AG08395 (cell line): ENCODE results near the gene SDHAF1.

ENCODE experiments used
- DNase-seq: peaks from one replicate; pipeline ENCODE4 v3.0.0; 2012; ENCODE audit warnings: mixed read lengths, low spot score

Gene SDHAF1

DNA sequence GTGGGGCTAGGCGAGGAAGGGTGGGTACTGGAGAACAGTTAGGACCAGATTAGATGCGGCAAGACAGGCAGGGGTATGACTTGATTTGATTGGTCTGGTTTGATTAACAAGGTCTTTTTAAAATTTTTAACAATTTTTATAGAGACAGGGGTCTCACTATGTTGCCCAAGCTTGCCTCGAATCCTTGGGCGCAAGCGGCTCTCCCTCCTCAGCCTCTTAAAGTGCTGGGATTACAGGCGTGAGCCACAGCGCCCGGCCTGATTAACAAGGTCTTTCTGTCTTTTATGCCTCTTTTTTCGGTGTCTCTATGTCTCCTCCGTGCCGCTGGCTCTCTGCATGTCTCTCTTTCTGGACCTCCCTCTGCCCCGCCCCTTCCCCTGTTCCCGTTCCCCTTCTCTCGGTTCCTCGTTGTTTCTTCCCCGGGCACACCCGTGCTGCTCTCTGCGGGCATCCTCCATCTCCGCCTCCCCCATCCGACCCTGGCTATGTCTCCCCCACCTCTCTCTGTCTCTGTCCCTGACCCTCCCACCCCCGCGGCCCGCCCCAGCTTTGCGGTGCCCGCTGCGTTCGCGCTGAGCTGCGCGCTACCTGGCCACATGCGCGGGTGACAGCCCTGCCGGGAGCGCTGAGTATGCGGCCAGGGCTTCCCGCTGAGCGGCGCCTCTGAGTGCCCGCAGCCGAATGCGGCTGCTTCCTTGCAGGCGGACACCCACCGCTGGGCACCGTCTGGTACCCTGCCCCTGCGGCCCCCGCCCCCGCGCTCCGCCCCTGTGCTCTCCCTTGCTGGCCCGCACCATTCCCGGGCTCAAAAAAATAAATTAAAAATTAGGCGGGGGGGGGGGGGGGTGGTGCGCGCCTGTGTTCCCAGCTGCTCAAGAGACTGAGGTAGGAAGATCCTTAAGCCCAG, 8.1 kb upstream of the SDHAF1 start:
- DNase-seq: no peak

DNA sequence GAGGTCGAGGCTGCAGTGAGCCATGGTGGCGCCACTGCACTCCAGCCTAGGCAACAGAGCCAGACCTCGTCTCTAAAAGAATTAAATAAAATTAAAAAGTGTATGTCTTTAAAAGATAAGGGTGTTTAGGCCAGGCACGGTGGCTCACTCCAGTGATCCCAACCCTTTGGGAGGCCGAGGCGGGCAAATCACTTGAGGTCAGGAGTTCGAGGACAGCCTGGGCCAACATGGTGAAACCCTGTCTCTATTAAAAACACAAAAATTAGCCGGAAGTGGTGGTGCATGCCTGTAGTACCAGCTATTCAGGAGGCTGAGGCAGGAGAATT, 7.5 kb upstream of the SDHAF1 start:
- no peak for DNase-seq

DNA sequence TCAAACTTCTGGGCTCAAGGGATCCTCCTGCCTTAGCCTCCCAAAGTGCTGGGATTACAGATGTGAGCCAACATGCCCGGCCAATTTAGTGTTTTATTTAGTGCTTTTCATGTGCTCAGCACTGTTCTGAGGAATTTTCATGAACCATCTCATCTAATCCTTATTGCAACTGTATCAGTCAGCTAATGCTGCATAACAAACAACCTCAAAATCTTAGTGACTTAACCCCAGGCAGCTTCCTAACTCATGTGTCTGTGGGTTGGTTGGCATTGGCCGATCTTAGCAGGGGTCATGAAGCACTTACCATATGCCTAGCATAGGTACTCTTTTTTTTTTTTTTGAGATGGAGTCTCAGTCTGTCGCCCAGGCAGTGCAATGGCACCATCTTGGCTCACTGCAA, 6.2 kb upstream of the SDHAF1 start:
- DNase-seq: no peak

DNA sequence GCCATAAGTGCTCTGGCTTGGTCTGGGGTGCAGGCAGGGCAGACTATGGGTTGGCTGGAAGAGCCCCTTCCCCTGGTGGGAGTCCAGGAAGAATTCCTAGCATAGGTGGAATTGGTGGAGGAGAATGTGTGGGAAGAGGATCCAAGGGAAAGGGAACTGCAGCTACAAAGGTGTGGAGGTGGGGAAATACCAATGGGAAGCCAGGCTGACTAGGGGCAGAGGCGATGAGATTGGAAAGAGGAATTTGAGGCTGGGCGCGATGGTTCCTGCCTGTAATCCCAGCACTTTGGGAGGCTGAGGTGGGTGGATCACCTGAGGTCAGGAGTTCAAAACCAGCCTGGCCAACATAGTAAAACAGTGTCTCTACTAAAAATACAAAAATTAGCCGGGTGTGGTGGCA, 4.8 kb upstream of the SDHAF1 start:
- no peak for DNase-seq

DNA sequence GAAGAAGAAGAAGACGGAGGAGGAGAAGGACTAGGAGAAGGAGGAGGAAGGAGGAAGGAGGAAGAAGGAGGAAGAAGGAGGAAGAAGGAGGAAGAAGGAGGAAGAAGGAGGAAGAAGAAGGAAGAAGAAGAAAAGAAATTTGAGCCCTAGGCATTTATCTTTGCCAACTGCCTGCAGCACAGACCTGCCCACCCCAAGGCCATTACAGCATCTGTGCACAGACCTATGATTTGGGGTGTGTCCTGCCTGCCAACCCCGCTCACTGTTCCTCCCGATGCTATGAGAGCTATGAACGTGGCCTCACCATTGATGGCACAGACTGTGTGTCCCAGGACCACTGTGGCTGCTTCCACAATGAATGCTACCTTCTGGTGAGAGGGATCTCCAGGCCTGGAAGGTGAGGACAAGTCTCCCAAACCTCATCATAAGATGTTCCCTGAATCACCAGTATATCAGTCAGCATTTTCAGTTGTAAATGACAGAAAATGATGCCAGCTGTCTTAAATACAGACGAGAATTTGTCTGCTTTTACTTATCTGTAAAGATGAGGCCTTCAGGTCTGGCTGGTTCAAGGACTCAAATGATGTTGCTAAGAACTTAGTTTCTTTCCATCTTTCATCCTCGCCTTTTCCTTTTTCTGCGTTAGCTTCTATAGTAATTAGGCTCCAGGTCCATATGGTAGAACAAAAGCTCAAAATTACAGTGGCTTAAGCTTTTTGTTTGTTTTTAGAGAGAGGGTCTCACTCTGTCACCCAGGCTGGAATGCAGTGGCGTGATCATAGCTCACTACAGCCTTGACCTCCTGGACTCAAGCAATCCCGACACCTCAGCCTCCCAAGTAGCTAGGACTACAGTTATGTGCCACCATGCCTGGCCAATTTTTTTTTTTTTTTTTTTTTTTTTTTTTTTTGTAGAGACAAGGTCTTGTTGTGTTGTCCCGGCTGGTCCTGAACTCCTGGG, 3.9 kb upstream of the SDHAF1 start:
- no peak for DNase-seq

DNA sequence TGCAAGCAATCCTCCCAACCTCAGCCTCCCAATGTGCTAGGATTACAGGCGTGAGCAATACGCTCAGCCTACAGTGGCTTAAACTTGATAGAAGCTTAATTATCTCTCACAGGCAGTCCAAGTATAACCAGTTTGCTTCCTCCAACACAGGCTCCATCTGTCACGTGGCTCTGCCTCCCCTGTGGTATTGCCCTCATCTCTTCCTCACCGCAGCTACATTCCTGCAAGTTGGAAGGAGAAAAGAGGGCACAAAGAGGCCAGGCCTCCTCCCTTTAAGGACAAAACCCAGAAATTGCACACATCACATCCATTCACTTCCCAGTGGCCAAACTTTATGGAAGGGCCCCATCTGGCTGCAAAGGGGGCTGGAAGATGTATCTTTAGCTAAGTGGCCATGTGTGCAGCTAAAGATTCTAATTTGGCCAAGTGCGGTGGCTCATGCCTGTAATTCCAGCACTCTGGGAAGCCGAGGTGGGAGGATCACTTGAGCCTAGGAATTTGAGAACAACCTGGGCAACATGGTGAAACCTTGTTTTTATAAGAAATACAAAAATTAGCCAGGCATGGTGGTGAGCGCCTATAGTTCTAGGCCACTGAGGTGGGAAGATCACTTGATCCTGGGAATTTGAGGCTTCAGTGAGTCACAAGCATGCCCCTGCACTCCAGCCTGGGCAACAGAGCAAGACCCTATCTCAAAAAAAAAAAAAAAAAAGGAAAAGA, 3.1 kb upstream of the SDHAF1 start:
- DNase-seq: peak; percentile 31

DNA sequence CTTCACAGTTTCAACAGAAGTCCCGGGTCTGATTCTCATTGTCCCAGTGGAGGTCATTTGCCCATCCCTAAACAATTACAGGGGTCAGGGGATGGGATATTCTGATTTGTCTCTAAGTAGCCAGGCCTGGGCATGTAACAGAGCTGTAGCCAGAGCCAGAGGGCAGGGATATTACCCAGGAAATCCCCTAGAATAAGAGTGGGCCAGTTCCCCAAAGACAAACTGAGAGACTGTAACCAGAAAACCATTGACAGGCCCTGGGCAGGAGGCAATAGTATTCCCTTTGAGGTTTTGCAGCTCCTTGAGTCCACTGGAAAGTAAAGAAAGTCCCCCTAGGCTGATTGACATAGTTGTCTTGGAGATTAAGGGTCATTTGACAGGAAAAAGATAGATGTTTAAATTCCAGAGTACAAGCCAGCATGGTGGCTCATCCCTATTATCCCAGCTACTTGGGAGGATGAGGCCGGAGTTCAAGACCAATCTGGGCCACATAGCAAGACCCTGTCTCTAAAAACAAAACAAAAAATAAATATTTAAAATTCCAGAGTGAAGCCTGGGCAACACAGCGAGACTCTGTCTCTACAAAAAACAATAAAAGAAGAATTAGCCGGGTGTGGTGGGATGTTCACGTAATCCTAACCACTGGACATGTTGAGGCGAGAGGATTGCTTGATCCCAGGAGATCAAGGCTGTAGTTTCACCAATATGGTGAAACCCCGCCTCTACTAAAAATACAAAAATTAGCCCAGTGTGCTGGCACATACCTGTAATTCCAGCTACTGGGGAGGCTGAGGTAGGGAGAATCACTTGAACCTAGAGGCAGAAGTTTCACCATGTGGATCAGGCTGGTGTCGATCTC, 1.9 kb upstream of the SDHAF1 start:
- DNase-seq: no peak

DNA sequence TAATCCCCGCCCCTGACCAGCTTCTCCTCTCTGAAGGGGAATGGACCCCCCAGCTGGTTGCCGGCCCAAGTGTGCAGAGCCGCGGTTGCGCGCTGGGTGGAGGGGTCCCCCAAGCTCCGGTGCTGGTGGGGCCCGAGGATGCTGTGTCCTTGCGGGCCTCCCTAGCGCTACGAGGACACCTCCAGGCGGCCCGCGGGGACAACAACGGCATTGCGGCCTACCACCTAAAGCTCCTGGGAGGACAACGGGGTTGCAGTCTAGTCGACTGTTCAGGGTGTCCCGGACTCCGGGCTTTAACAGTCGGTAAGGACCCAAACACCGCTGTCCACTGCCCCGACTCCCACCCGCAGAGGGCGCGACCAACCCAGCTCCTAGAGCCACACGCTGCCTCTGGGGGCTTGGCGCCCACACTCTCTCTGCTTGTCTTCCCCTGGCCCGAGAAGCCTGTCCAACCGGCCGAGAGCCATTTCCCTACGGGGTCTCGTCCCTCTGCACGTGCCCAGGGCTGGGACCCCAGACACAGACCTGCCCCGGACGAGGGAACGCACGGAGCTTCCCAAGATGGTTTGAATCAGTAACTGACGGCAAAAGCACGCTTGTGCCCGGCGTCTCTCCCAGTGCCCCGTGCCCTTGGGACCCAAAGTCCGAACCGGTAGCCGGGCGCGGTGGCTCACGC, 927 bp upstream of the SDHAF1 start:
- DNase-seq: no peak

DNA sequence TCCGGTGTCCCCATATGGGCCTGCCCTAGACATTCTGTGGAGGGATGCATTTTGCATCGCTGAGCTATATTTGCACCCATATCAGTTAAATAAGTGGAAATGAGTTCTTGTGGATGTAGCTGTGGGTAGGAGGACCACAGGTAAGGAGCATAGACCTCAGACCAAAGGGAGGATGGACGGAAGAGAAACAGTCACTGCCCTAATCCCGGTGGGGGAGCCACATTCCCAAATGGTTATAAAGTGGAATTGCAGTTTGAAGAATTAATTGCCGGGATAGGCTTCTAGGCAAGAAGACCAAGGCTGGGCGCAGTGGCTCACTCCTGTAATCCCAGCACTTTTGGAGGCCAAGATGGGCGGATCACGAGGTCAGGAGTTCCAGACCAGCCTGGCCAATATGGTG, 1.8 kb downstream of the SDHAF1 start:
- DNase-seq: no peak

DNA sequence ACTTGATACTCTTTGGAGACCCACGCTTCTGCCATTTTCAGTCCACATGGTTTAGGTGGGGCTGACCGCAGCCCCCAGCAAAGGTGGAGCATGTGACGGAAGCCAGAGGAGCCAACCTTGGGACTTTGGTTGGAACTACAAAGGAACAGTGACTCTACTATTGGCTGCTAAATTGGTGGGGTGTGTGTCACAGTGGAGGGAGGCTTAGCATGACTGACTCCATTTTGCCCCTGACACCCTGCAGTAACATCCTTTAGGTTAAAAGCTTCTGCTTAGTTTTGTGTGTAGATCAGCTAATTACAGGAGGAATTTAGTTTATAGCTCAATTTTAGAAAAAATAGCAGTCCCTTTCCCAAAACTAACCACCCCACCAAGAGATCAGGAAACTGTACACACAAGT, 6.6 kb downstream of the SDHAF1 start:
- DNase-seq: no peak

DNA sequence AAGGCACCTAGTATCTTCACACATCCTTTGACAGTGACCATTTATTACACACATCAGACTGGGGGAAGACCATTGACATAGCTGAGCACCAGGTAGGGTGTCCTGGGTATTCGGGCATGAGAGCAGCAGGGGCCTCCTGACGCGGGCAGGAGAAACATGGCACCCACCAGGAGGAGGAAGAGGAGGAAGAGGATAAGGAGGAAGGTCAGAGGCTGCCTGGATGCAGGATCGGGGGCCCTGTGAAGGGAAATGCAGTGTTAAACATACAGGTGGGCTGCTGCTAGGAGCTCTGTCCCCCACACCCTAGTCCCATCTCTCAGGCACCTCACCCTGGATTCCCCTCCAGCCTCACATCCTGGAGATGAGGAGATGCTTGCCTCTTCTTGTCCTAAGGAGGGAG, 8.3 kb downstream of the SDHAF1 start:
- DNase-seq: no peak

DNA sequence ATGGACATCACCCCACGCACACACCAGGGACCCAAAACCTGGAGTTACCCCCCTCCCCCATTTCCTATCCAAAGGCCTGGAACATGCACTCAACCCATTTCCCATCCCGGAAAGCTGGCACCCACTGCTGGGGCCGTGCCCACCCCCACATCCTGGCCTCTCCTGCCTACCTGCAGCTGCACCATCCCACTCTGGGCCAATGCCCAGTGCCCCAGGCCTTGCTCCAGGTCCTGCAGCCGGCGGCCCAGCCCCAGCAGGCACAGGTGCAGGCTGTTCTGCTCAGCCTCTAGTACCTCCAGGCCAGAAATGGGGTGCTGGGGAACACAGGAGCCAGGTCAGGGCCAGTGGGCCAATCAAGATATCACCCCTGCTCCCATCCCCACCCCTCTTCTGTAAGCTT, 12.0 kb downstream of the SDHAF1 start:
- no peak for DNase-seq

DNA sequence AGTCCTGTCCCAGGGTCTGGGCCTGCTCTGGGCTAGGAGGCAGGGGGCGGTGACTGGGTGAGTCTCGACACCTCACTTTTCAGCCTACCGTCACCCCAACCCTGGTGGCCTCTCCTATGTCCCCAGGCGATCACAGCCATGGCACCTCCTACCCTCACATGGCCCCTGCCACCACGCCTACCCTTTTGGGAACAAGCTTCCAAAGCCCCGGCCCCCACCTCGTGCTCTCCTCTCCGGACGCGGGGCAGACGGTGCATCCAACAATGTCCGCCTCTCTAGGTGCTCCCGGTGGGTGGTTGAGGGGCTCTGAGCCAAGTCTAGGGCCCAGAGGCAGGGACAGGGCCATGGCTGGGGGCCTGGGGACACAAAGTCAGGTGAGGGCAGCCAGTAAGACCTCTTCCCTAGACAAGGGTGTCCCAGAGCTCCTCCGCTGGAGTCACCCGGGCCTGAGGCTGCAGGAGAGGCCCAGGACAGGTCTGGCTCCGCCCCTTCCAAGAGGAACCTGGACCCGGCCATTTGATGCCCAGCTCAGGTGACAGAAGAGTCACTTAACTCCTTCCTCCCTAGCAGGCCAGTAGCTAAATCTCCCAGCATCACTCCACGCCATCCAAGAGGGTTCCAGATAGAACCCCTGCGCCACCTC, 13.5 kb downstream of the SDHAF1 start, which contains the start of gene SYNE4:
Gene SYNE4, minus strand, starts transcription at position 478 of the 643 bp plus-strand sequence. Its CDS starts 132 bp downstream, at position 346.
- no peak for DNase-seq

DNA sequence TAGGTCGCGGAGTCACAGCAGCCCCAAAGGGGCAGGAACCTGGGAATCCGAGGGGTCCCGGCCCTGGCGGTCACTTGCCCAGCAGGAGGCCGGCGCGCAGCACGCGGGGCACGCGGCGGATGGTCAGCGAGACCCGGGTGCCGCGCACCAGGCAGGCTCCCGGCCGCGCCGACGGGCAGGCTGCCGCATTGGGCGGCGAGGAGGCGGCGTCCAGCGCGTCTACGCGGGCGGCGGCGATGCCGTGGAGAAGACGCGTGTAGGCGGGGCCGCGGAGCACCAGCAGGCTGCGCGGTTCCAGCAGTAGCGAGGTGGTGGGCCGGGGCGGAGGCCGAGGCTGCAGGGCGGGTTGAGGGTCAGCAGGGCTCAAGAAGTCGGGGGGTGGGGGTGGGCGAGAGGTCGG, 14.2 kb downstream of the SDHAF1 start:
- DNase-seq: peak; percentile 82

DNA sequence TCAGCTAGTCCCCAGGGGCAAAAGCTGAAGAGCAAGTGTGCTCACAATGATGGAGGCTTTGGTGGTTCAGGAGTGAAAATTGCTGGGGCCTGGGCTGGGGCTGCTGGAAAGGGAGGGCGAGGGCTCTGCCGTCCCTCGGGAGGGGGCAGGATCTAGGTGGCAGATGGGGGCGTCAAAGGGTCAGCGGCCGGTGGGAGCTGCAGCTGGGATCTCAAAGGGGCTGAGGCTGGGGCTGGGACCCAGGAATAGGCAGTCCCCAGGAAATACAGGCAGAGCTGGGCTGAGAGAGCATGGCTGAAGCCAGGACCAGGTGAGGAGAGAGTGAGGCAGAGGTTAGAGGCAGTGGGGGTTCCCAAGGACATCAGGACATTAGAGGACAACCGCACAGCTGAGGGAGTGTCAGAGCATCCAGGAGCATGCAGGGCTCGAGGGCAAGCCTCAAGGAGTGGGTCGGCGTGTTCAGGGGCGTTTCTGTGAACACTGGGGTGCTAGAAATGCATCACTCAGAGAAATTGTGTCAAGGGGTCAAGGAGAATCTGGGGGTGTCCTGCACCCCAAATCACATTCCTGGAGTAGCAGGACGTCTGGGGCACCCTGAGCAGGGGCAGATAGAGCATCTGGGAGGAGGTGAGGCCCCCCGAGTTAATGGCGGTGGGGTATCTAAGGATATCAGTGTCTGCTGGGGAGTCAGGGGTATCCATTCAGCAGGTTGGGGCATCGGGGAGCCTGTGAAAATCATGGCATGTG, 14.8 kb downstream of the SDHAF1 start:
- no peak for DNase-seq

DNA sequence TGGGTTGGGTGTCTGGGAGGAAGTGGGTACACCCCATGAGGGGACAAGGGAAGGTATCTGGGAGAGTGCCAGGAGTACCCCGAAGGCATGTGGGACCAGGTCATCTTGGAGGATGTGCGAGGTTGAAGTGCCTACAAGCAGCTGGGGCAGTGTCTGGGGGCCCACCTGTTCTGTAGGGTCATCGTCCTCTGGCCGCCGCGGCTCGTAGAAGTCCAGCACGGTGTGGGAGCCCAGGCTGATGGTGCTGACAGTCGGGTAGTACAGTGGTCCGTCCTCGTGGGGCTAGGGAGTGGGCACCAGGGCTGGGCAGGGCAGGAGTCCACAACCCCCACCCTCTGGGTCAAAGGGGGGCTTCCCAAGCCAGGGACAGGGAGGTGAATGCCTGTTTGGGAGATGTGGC, 15.4 kb downstream of the SDHAF1 start:
- DNase-seq: no peak

DNA sequence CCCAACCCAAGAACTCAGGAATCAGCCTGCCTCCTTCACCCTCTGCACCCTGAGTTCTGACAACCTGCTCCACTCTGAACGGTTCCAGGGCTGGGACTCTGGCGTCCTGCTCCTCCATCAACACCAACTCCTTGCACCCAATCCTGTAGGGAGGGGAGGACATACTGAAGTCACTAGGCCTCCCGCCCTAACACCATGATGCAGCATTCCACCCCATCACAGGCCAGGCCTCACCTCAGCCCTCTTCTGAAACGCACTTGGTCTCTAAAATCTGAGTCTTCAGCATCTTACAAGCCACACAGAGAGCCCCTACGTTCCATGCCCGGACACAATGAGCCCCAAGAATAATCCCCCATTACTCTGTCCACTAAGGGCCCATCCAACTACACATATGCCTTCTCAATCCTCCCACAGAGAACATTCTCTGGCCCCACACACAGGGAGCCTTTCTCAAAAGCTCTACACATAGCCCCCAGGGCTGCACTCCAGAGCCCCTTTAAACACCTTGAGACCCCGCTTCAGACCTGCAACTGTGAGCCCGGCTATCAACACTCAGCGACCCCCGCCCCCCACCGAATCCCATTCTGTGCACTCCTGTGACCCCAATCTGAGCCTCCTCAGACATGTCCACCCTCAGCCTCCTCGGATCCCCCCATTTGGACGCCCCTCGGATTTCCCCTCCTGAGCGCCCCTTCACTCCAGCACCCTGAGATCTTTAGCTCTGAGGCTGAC, 18.5 kb downstream of the SDHAF1 start:
- no peak for DNase-seq

DNA sequence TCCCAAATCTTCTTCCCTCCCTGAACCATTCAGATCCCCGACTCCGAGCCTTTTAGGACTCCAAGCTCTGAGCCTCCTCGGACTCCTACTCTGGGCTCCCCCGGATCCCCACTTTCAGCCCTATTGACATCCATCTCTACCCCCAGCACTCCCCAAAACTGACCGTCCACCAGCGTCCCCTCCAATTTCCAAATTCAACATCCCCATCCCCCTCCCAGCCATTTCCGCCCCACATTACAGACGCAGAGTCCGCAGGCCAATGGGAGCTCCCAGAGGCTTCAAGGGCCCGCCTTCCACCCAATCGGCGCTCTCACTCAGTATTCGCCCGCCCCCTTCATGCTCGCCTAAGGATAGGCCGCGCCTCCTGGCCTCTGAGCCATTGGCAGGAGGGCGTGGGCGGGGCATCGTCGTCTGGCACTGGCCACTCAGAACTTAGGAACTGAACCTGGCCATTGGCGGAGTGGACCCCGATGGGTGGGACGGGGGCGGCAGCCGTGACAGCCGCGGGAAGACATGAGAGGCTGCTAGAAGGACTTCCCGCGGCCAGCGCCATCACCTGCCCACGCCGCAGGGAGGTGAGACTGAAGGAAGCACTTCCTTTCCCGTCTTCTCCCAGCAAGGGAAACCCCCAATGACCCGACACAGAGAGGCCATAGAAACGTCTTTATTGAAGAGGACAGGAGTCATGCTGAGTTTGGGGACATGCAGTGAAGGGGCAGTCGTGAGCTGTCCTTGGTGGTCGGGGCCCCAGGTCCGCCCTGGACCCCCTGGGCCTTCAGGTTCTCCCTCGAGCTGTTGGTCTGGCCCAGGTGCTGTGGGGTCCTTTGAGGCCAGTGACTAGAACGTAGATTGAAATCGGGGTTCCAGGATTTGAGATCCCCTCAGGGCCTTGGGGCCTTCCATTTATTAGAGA, 19.3 kb downstream of the SDHAF1 start, which contains the start of gene ALKBH6:
Gene ALKBH6, minus strand, starts transcription at position 202 of the 913 bp plus-strand sequence. CDS start 816 bp downstream, outside the sequence.
- peak; percentile 99 for DNase-seq
